HAP-1 (cell line): ENCODE results near the gene PRKN.
A peak's percentile ranks its signal among the peaks of the same experiment; 100 is the strongest.

Experiments used
- DNase-seq, 2 experiments: peaks; one replicate each; pipeline ENCODE4 v3.0.0-alpha.2; 2016 to 2020; ENCODE audit warnings: low spot score in 2 of 2
- H3K27me3 ChIP-seq: fragments of 250-450 bp; sonication (Bioruptor Pico); 2 replicates; pipeline ENCODE4 v1.5.1; 2020; ENCODE audit warnings: low read depth, mild to moderate bottlenecking, moderate library complexity
- H3K36me3 ChIP-seq: fragments of 250-450 bp; sonication (Bioruptor Pico); replicated peaks from 2 replicates; pipeline ENCODE4 v1.5.1; 2020; ENCODE audit warnings: mild to moderate bottlenecking
- H3K4me1 ChIP-seq: fragments of 250-450 bp; sonication (Bioruptor Pico); 2 replicates; pipeline ENCODE4 v1.5.1; 2020; ENCODE audit warnings: mild to moderate bottlenecking
- H3K4me3 ChIP-seq: fragments of 250-450 bp; sonication (Bioruptor Pico); 2 replicates; pipeline ENCODE4 v1.5.1; 2020; ENCODE audit warnings: mild to moderate bottlenecking, moderate library complexity
- H3K9me3 ChIP-seq: fragments of 250-450 bp; sonication (Bioruptor Pico); 2 replicates; pipeline ENCODE4 v1.5.1; 2020; ENCODE audit warnings: mild to moderate bottlenecking, moderate library complexity
- in situ Hi-C: fragments of 300-500 bp; cut with MboI; formaldehyde crosslinking; loops from 3 replicates; pipeline ENCODE4 v1.14.3; 2020; ENCODE audit warnings: low sequenced_read_pairs, inconsistent platforms, mixed read lengths

PRKN gene

GRCh38 chr6:162704001-162704400, 23.6 kb downstream of the PRKN start:
- no peaks in the 10 kb centered on the region for H3K36me3 ChIP-seq
- in situ Hi-C loops = no loop called here
- DNase-seq = no peak
- H3K4me1 ChIP-seq = peaks cover 5% of the 10 kb centered on the region
- no peaks in the 10 kb centered on the region for H3K9me3 ChIP-seq
- H3K4me3 ChIP-seq = no peak overlapping the region
- no peaks in the 10 kb centered on the region for H3K27me3 ChIP-seq

DNA sequence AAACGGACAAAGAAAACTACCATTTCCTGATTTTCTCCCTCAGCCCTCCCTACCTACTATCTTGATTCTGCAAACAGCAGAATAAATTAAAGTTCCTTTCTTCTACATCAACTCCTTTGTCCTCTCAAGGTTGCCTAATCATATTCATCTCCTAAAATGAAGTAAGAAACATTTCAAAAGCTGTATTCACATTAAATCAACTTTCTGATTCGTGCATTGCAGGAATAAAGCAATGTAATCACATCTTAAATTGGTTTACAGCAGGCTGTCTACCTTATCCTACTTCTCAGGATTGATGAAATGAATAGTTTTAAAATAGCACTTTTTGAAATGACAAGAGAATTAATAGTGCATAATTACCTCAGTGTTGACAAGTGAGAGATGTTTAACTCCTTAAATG, 25.1 kb downstream of the PRKN start:
- Histone ChIP-seq H3K36me3 (no peaks in the 10 kb centered on the region), H3K9me3 (no peaks in the 10 kb centered on the region), H3K4me1 (peaks cover 5% of the 10 kb centered on the region), H3K4me3 (no peak overlapping the region), H3K27me3 (no peaks in the 10 kb centered on the region)
- in situ Hi-C loops = no loop called here
- DNase-seq = peak in 1 of 2 experiments; percentile 83

DNA sequence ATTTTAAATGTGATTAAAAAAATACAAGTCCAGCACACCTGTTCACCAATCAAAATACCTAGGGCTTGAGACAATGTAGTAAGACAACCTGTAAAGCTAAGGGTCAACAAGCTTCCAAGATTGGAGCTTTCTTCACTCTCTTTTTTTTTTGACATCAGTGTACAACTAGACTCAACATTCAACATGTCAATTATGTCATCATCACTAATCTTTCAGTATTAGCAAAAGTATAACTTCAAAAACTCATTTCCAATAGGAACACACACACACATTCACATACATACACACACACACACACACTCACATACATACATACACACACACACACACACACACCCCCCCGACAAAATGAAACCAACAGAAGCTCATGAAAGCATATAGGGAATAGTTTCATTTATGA, 26.0 kb downstream of the PRKN start:
- in situ Hi-C loops = no loop called here

DNA sequence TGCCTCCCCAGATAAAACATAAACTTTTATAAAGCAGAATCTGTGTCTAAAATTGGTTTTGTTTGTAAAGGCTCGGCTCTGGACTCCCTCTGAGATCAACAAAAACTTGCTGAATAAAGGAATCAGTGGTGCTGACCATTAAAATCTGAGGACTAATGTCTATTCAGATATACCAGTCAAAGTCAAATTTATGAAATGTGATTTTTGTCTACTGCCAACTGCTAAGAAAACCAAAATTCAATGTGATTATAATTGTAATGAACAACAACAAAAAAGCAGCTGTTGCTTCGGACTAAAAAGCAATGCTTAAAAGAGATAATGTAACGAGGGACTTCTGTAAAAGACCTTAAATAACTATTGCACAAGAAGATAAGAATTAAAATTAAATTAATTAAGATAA, 26.6 kb downstream of the PRKN start:
- Histone ChIP-seq H3K27me3 (no peaks in the 10 kb centered on the region), H3K4me3 (no peak overlapping the region), H3K9me3 (no peaks in the 10 kb centered on the region), H3K4me1 (peaks cover 5% of the 10 kb centered on the region), H3K36me3 (no peaks in the 10 kb centered on the region)
- DNase-seq = no peak
- in situ Hi-C loops = no loop called here

More for the DNA sequence above, 26.0 kb downstream of the PRKN start:
- peaks cover 5% of the 10 kb centered on the region for H3K4me1 ChIP-seq
- H3K4me3 ChIP-seq = no peak overlapping the region
- no peak for DNase-seq
- no peaks in the 10 kb centered on the region for H3K36me3 ChIP-seq
- no peaks in the 10 kb centered on the region for H3K9me3 ChIP-seq
- no peaks in the 10 kb centered on the region for H3K27me3 ChIP-seq

- in situ Hi-C loops = no loop called here
- DNase-seq = no peak
- Histone ChIP-seq H3K27me3 (no peaks in the 10 kb centered on the region), H3K4me3 (no peak overlapping the region), H3K36me3 (no peaks in the 10 kb centered on the region), H3K9me3 (no peaks in the 10 kb centered on the region), H3K4me1 (peaks cover 5% of the 10 kb centered on the region)
These were observed 27.6 kb downstream of the PRKN start for GRCh38 chr6:162699961-162700360.

DNA sequence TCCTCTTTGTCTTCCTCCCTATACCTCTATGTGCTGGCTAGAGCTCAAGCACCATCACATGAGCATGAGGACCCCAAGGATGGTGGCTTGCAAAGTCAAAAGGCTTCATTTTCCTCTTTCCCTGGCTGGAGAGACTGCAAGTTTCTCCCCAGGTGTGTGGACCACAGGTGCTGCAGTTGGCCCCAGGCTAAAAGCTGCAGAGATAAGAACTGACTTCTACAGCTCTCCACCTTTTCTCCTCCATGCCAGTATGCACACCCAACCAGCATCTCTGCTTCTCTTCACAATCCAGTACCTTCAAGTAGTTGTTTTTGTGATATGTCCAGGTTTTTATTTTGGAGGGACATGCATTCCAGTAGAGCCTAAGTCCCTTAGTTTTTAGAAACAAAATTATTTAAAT, 29.1 kb downstream of the PRKN start:
- Histone ChIP-seq H3K36me3 (no peaks in the 10 kb centered on the region), H3K4me3 (no peak overlapping the region), H3K9me3 (no peaks in the 10 kb centered on the region), H3K27me3 (no peaks in the 10 kb centered on the region), H3K4me1 (peaks cover 9% of the 10 kb centered on the region)
- no peak for DNase-seq
- in situ Hi-C loops = no loop called here

DNA sequence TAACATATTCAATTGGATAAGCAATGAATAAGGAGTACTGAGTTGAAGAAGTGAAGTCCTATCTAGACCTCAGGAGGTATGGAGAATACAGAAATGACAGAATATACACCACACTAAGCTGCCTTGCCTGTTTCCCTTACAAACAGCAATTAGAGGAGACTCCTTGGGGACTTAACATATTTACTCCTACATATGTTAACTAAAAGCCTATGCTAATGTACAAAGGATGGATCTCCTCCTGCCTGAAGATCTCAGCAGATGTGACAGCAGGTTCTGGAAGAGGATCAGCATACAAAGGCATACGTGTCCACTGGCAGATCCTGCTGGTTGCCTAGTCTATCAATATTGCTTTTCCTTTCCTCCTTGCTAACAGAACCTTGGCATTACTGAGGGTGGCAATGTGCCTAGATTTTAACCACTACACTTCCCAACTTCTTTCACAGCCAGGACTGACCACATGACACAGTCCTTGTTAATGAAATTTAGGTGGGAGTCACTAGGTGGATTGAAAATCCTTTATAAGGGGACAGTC, 29.6 kb downstream of the PRKN start:
- Histone ChIP-seq H3K9me3 (no peaks in the 10 kb centered on the region), H3K27me3 (no peaks in the 10 kb centered on the region), H3K4me3 (no peak overlapping the region), H3K4me1 (peaks cover 9% of the 10 kb centered on the region), H3K36me3 (no peaks in the 10 kb centered on the region)
- in situ Hi-C loops = no loop called here
- DNase-seq = no peak

GRCh38 chr6:162690158-162690557, 37.4 kb downstream of the PRKN start:
- Histone ChIP-seq H3K4me1 (peaks cover 30% of the 10 kb centered on the region), H3K4me3 (no peak overlapping the region), H3K36me3 (no peaks in the 10 kb centered on the region), H3K27me3 (no peaks in the 10 kb centered on the region), H3K9me3 (no peaks in the 10 kb centered on the region)
- in situ Hi-C loops = no loop called here
- no peak for DNase-seq

- no peaks in the 10 kb centered on the region for H3K27me3 ChIP-seq
- no peaks in the 10 kb centered on the region for H3K9me3 ChIP-seq
- in situ Hi-C loops = no loop called here
- no peak for DNase-seq
- no peaks in the 10 kb centered on the region for H3K36me3 ChIP-seq
- no peak overlapping the region for H3K4me3 ChIP-seq
- H3K4me1 ChIP-seq = peaks cover 26% of the 10 kb centered on the region
These were observed 38.7 kb downstream of the PRKN start for GRCh38 chr6:162688751-162689345.

DNA sequence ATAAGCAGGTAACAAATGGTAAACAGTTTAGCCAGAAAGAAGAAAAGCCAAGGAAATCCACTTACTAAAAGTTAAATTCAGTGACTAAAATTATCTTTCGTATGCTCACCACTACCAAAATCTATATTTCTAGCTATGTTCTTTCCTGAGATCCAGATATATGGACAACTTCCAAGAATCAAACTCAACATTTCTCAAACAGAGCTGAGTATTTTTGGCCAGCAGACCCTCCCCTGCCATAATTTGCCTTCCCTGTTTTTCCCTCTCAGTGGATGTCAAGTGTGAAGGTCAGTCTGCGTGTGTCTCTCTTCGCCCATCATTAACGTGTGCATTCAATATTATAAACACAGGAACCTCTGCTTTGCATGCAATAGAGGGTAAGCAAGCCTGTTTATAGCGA, 42.0 kb downstream of the PRKN start:
- Histone ChIP-seq H3K4me3 (no peak overlapping the region), H3K4me1 (peaks cover 7% of the 10 kb centered on the region), H3K36me3 (no peaks in the 10 kb centered on the region), H3K27me3 (no peaks in the 10 kb centered on the region), H3K9me3 (no peaks in the 10 kb centered on the region)
- no peak for DNase-seq
- in situ Hi-C loops = no loop called here

DNA sequence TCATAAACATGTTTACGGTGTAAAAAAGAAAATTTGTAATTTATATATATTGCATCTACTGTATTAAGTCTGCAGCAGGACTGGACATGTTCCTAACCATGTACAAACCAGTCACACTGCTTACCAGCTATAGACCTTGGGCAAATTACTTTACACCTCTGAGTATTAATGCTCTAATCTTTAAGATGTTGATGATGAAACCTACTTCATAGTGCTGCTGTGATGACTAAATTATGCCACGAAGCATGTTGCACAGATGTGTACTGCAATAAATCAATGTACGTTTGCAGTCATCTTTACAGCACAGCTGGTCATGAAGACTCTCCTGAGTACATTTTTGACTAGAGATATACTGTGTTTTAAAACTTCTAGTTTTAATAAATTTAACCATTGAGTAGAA, 42.6 kb downstream of the PRKN start:
- in situ Hi-C loops = no loop called here
- Histone ChIP-seq H3K36me3 (no peaks in the 10 kb centered on the region), H3K4me3 (no peak overlapping the region), H3K4me1 (peaks cover 7% of the 10 kb centered on the region), H3K27me3 (no peaks in the 10 kb centered on the region), H3K9me3 (no peaks in the 10 kb centered on the region)
- DNase-seq = no peak

- no peak for DNase-seq
- H3K36me3 ChIP-seq = no peaks in the 10 kb centered on the region
These were observed 43.5 kb downstream of the PRKN start for GRCh38 chr6:162684052-162684451.

GRCh38 chr6:162683135-162683534, 44.4 kb downstream of the PRKN start:
- H3K9me3 ChIP-seq = no peaks in the 10 kb centered on the region
- no peak overlapping the region for H3K4me3 ChIP-seq
- no peaks in the 10 kb centered on the region; the same call in none of the 2 replicates for H3K4me1 ChIP-seq
- no peak for DNase-seq
- in situ Hi-C loops = no loop called here
- no peaks in the 10 kb centered on the region for H3K27me3 ChIP-seq
- no peaks in the 10 kb centered on the region for H3K36me3 ChIP-seq

More at GRCh38 chr6:162684052-162684451, 43.5 kb downstream of the PRKN start:
- Histone ChIP-seq H3K4me3 (no peak overlapping the region), H3K27me3 (no peaks in the 10 kb centered on the region), H3K4me1 (peaks cover 7% of the 10 kb centered on the region), H3K9me3 (no peaks in the 10 kb centered on the region)
- in situ Hi-C loops = no loop called here

- Histone ChIP-seq H3K4me1 (no peaks in the 10 kb centered on the region; the same call in 1 of the 2 replicates), H3K36me3 (no peaks in the 10 kb centered on the region), H3K9me3 (no peaks in the 10 kb centered on the region), H3K27me3 (no peaks in the 10 kb centered on the region), H3K4me3 (no peak overlapping the region)
- DNase-seq = no peak
- in situ Hi-C loops = no loop called here
These were observed 46.1 kb downstream of the PRKN start for GRCh38 chr6:162681447-162681846.

DNA sequence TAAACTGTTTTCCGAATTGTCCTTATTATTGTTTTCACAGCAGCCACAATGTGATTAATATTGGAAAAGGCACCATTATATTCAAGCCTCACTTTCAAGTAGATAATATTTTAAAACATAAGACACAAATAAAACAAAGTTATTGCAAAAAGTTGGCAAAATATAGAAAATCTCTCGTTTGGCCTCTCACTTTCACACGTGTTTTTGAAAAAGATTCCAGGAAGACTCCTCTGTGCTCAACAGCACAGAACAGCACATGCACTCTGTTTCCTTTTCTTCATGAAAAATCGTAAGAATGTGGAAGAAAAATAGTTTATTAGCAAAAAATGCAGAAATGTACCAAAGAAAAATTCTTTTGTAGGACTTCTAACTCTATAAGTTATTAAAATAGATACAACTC, 46.7 kb downstream of the PRKN start:
- H3K27me3 ChIP-seq = no peaks in the 10 kb centered on the region
- H3K9me3 ChIP-seq = no peaks in the 10 kb centered on the region
- in situ Hi-C loops = no loop called here
- no peaks in the 10 kb centered on the region; the same call in 1 of the 2 replicates for H3K4me1 ChIP-seq
- no peaks in the 10 kb centered on the region for H3K36me3 ChIP-seq
- no peak overlapping the region for H3K4me3 ChIP-seq
- no peak for DNase-seq
